ENCODE results near the gene NKX2-4.
"Not testable (repeated sequence)": the region's sequence is repeated elsewhere in the genome, so short reads cannot be mapped to it uniquely, and the experiment has no call there.

DNA sequence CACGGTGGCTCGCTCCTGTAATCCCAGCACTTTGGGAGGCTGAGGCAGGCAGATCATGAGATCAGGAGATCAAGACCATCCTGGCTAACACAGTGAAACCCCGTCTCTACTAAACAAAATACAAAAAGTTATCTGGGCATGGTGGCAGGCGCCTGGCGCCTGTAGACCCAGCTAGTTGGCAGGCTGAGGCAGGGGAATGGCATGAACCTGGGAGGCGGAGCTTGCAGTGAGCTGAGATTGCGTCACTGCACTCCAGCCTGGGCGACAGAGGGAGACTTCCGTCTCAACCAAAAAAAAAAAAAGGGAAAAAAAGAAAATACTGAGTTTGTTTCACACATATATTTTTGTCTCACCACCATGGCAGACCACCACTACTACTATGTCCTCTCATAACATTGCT, 31.1 kb downstream of the NKX2-4 start:
- TF ChIP-seq, protein P1, sequence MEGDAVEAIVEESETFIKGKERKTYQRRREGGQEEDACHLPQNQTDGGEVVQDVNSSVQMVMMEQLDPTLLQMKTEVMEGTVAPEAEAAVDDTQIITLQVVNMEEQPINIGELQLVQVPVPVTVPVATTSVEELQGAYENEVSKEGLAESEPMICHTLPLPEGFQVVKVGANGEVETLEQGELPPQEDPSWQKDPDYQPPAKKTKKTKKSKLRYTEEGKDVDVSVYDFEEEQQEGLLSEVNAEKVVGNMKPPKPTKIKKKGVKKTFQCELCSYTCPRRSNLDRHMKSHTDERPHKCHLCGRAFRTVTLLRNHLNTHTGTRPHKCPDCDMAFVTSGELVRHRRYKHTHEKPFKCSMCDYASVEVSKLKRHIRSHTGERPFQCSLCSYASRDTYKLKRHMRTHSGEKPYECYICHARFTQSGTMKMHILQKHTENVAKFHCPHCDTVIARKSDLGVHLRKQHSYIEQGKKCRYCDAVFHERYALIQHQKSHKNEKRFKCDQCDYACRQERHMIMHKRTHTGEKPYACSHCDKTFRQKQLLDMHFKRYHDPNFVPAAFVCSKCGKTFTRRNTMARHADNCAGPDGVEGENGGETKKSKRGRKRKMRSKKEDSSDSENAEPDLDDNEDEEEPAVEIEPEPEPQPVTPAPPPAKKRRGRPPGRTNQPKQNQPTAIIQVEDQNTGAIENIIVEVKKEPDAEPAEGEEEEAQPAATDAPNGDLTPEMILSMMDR (conservative IDR thresholded peaks at IDR 0.05; ENCODE audit: low read length), result not testable (repeated sequence)
- not testable (repeated sequence) for TF ChIP-seq EZH2phosphoT487 (IDR thresholded peaks at IDR 0.05; ENCODE audit: borderline replicate concordance, low read depth, low read length)

Measured in OCI-LY7 (cell line).